Mucosa of descending colon (tissue), 3 donors: ENCODE measurements around the gene EXOC3L1. TPM values are rescaled to one million over a fixed set of nuclear protein-coding genes. Genes with fewer than 3 reads are reported as not detected.

Experiments
- ATAC-seq: fragments of 200-7000 bp; cut with Tn5 transposase; one replicate; pipeline ENCODE4 v1.9.1; 2020; ENCODE audit warnings: mild to moderate bottlenecking, moderate library complexity
- DNase-seq, 3 donors: peaks; one replicate each; pipeline ENCODE4 v3.0.0-alpha.2; 2020
- H3K36me3 ChIP-seq: fragments of 200-600 bp; one replicate; pipeline ENCODE4 v1.8.0; 2021; ENCODE audit warnings: low read depth, mild to moderate bottlenecking
- H3K4me1 ChIP-seq: fragments of 200-600 bp; one replicate; pipeline ENCODE4 v1.8.0; 2021; ENCODE audit warnings: low read depth, mild to moderate bottlenecking
- H3K4me3 ChIP-seq: fragments of 200-600 bp; one replicate; pipeline ENCODE4 v1.8.0; 2021; ENCODE audit warnings: mild to moderate bottlenecking
- H3K9me3 ChIP-seq: fragments of 200-600 bp; one replicate; pipeline ENCODE4 v1.8.0; 2021; ENCODE audit warnings: mild to moderate bottlenecking
- CTCF ChIP-seq: fragments of 200-600 bp; IDR thresholded peaks from one replicate; pipeline ENCODE4 v1.8.0; 2022; ENCODE audit warnings: antibody characterized with exemption, mild to moderate bottlenecking
- intact Hi-C, 2 donors: fragments of 100-400 bp; cut with DNase I in 1 of 2; cut with micrococcal nuclease in 1 of 2; formaldehyde crosslinking; loops; one replicate each; pipeline versions ENCODE4 v1.11.0 to v1.11.1; 2022; cut with DNase I, micrococcal nuclease
- total RNA-seq, 3 donors: library from RNA; stranded (reverse); fragmentation: NEBNext Ultra II Directional in 2 of 3; extraction: Animal tissue kit (Norgen Biotek cat#: 25700) in 2 of 3; gene quantifications; one replicate each; pipeline versions ENCODE4 v1.2.1 to v1.2.4, GENCODE V29; 2021 to 2023
- donor health status: DM: no; HTN: no; CAD: no; lungs with moderate emphysema.
- donor health status: DM: no; HTN: no; CAD: no.
- donor health status: DM: no; HTN: yes; CAD: no.

Gene EXOC3L1
- total RNA-seq, 3 donors from 2014 or later = 2.6 to 6.8 (median 2.7) TPM

- intact Hi-C loops = no loop called here
- DNase-seq = no peak
Measured at GRCh38 chr16:67223992-67224391, 34.1 kb upstream of the EXOC3L1 start.

GRCh38 chr16:67216612-67217490 lies 26.9 kb upstream of the EXOC3L1 start:
- Histone ChIP-seq H3K4me3 (no peak overlapping the region), H3K4me1 (no peaks in the 10 kb centered on the region), H3K36me3 (no peaks in the 10 kb centered on the region), H3K9me3 (no peaks in the 10 kb centered on the region)
- intact Hi-C loops = no loop called here
- TF ChIP-seq CTCF = no peak
- ATAC-seq (peak; percentile 50), DNase-seq (no peak)

More at GRCh38 chr16:67223992-67224391, 34.1 kb upstream of the EXOC3L1 start:
- ATAC-seq = no peak
- H3K4me3 ChIP-seq = no peak overlapping the region
- peaks cover 4% of the 10 kb centered on the region for H3K36me3 ChIP-seq
- H3K9me3 ChIP-seq = no peaks in the 10 kb centered on the region
- peaks cover 8% of the 10 kb centered on the region for H3K4me1 ChIP-seq
- no peak for TF ChIP-seq CTCF

GRCh38 chr16:67215706-67216105 lies 25.8 kb upstream of the EXOC3L1 start:
- intact Hi-C loops = no loop called here
- no peaks in the 10 kb centered on the region for H3K4me1 ChIP-seq
- no peak for TF ChIP-seq CTCF
- no peak for DNase-seq
- no peaks in the 10 kb centered on the region for H3K36me3 ChIP-seq
- ATAC-seq = no peak
- H3K9me3 ChIP-seq = no peaks in the 10 kb centered on the region
- H3K4me3 ChIP-seq = no peak overlapping the region

- intact Hi-C loops = no loop called here
- Histone ChIP-seq H3K9me3 (no peaks in the 10 kb centered on the region), H3K4me1 (no peaks in the 10 kb centered on the region), H3K36me3 (no peaks in the 10 kb centered on the region), H3K4me3 (no peak overlapping the region)
- DNase-seq (no peak), ATAC-seq (no peak)
- TF ChIP-seq CTCF = no peak
Measured at GRCh38 chr16:67213197-67214019, 23.5 kb upstream of the EXOC3L1 start.

GRCh38 chr16:67212766-67213165 lies 22.8 kb upstream of the EXOC3L1 start:
- Histone ChIP-seq H3K36me3 (no peaks in the 10 kb centered on the region), H3K4me3 (no peak overlapping the region), H3K9me3 (no peaks in the 10 kb centered on the region), H3K4me1 (no peaks in the 10 kb centered on the region)
- ATAC-seq (no peak), DNase-seq (no peak)
- no peak for TF ChIP-seq CTCF
- intact Hi-C loops = no loop called here
